Measurements from ENCODE around the gene PIN1.
"Not testable (repeated sequence)": the region's sequence is repeated elsewhere in the genome, so short reads cannot be mapped to it uniquely, and the experiment has no call there.

PIN1 gene

DNA sequence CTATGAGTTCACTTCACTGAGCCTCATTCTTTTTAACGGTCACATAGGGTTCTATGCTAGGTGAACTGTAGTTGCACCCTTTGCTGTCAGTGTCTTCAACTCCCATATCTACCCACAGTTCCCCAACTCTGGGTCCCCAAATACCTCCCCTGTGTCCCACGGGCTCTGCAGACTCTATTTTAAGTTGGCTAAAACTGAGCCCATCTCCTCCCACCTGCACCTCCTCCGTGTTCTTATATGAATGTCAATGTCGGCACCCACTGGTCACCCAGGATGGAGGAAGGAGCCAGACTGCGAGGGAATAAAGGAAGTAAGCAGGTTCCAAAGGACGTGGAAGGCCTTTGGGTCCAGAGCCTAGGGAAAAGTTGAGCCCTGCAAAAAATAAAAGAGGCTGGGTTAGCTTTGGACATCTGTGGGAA lies 802 bp upstream of the PIN1 start:
- in situ Hi-C loops (cut with MboI; ENCODE audit: low sequenced_read_pairs, unreplicated experiment) = no loop called here
- TF ChIP-seq, protein P1, sequence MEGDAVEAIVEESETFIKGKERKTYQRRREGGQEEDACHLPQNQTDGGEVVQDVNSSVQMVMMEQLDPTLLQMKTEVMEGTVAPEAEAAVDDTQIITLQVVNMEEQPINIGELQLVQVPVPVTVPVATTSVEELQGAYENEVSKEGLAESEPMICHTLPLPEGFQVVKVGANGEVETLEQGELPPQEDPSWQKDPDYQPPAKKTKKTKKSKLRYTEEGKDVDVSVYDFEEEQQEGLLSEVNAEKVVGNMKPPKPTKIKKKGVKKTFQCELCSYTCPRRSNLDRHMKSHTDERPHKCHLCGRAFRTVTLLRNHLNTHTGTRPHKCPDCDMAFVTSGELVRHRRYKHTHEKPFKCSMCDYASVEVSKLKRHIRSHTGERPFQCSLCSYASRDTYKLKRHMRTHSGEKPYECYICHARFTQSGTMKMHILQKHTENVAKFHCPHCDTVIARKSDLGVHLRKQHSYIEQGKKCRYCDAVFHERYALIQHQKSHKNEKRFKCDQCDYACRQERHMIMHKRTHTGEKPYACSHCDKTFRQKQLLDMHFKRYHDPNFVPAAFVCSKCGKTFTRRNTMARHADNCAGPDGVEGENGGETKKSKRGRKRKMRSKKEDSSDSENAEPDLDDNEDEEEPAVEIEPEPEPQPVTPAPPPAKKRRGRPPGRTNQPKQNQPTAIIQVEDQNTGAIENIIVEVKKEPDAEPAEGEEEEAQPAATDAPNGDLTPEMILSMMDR (IDR thresholded peaks at IDR 0.05; ENCODE audit: borderline replicate concordance, control extremely low read depth, extremely low read depth, insufficient read depth, missing control alignments) = no peak
- no peak for DNase-seq (ENCODE audit: low spot score)

DNA sequence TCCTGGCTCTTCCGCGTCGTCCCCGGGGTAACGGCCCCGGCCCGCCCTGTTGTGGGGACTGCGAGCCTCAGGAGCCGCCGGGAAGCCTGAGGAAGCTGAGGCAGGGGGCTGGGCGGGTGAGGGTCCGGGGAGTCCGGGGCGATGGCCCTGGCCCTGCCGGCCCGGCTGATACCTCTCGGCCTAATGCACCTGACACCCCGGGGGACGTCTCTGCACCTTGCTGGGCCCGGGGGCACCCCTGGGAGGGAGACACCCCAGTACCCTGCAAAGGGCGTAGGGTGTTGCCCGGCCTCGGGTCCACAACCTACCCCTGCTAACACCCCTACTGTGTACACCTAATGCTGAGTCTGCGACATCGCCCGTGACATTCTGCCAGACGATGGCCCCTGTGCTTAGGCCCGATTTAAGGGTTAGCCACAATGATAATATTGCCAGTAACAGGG lies 410 bp downstream of the PIN1 start:
- TF ChIP-seq, protein P1 (IDR thresholded peaks at IDR 0.05; ENCODE audit: borderline replicate concordance, control extremely low read depth, extremely low read depth, insufficient read depth, missing control alignments) = no peak
- no peak for DNase-seq (ENCODE audit: low spot score)
- in situ Hi-C loops (cut with MboI; ENCODE audit: low sequenced_read_pairs, unreplicated experiment) = no loop called here

DNA sequence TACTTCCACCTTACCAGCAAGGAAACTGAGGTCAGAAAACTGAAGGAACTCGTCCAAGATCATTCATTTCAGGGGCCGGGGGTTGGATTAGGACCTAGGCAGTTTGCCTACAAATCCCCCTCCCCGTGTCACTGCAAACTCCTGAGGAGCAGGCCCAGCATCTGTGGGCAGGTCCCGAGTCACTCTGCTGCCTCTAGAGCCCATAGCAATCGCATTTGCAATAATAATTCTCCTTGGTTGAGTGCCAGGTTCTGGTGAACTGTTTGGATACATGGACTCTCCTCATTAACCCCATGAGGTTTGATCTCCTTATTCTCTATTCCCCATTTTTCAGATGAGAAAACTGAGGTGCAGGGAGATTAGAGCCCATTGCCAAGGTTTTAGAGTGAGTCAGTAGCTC lies 903 bp downstream of the PIN1 start:
- TF ChIP-seq, protein P1 (IDR thresholded peaks at IDR 0.05; ENCODE audit: borderline replicate concordance, control extremely low read depth, extremely low read depth, insufficient read depth, missing control alignments) = no peak
- DNase-seq (ENCODE audit: low spot score) = no peak

DNA sequence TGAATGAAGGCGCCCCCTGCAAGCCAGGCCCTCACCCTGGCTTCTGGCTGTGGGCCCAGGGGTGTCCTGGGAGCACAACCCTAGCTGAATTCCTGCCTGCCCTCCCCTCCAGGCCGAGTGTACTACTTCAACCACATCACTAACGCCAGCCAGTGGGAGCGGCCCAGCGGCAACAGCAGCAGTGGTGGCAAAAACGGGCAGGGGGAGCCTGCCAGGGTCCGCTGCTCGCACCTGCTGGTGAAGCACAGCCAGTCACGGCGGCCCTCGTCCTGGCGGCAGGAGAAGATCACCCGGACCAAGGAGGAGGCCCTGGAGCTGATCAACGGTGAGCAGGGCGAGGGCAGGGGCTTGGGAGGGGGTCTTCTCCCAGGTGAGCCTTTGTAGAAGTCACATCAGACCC lies 3.2 kb downstream of the PIN1 start:
- in situ Hi-C loops (cut with MboI; ENCODE audit: low sequenced_read_pairs, unreplicated experiment) = no loop called here
- DNase-seq (ENCODE audit: low spot score) = no peak
- TF ChIP-seq, protein P1 (IDR thresholded peaks at IDR 0.05; ENCODE audit: borderline replicate concordance, control extremely low read depth, extremely low read depth, insufficient read depth, missing control alignments) = no peak

More for the DNA sequence above, 903 bp downstream of the PIN1 start:
- in situ Hi-C loops (cut with MboI; ENCODE audit: low sequenced_read_pairs, unreplicated experiment) = no loop called here

DNA sequence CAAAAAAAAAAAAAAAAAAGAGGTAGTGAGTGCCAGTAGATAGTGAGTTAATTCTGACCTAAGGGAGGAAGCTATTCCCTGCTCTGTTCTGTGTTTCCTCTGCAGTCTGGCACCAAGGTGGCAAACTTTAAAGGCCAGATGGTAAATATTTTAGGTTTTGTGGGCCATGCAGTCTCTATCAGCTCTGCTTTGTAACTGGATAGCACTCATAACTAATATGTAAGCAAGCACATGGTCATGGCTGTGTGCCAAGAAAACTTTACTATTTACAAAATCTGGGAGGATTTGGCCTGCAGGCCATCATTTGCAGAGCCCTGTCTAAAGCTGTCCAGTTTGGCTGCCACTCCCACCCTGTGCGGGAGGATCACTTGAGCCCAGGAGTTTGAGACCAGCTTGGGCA lies 4.3 kb downstream of the PIN1 start:
- TF ChIP-seq, protein P1 (IDR thresholded peaks at IDR 0.05; ENCODE audit: borderline replicate concordance, control extremely low read depth, extremely low read depth, insufficient read depth, missing control alignments) = no peak
- no peak for DNase-seq (ENCODE audit: low spot score)
- in situ Hi-C loops (cut with MboI; ENCODE audit: low sequenced_read_pairs, unreplicated experiment) = no loop called here

DNA sequence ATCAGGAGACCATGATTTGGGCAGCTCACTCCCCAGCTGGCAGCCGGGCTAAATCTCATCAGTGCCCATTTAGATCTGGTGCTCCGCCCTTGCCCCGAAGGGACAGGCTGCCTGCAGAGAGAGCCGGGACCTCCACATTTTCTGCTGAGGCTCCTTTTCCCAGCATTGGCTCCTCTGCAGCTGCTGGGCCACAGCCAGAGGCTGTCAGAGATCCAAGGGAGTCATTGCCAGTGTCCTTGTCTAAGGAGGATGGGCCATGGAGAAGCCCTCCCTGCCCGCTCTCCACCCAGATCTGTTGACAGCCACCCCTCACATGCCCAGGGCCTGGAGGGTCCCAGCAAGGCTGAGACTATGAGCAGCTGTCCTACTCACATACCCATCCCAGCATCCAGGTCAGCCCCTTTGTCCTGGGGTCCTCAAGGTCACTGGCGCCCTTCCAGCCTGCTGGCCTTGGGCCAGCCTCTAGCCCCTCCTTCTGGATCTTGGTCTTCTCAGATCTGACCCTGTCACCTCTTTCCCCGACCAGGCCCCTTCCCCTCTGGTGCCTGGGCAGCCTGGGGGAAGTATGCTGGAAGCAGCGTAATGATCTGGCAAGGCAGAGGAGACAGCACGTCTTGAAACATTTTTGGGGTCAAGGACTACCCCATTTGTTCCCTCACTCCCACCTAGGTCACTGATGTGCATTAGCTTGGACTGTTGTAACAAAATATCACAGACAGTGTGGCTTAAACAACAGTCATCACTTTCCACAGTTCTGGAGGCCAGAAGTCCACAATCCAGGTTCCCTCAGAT lies 7.9 kb downstream of the PIN1 start:
- no peak for DNase-seq (ENCODE audit: low spot score)
- in situ Hi-C loops (cut with MboI; ENCODE audit: low sequenced_read_pairs, unreplicated experiment) = no loop called here
- TF ChIP-seq, protein P1 (IDR thresholded peaks at IDR 0.05; ENCODE audit: borderline replicate concordance, control extremely low read depth, extremely low read depth, insufficient read depth, missing control alignments) = no peak

DNA sequence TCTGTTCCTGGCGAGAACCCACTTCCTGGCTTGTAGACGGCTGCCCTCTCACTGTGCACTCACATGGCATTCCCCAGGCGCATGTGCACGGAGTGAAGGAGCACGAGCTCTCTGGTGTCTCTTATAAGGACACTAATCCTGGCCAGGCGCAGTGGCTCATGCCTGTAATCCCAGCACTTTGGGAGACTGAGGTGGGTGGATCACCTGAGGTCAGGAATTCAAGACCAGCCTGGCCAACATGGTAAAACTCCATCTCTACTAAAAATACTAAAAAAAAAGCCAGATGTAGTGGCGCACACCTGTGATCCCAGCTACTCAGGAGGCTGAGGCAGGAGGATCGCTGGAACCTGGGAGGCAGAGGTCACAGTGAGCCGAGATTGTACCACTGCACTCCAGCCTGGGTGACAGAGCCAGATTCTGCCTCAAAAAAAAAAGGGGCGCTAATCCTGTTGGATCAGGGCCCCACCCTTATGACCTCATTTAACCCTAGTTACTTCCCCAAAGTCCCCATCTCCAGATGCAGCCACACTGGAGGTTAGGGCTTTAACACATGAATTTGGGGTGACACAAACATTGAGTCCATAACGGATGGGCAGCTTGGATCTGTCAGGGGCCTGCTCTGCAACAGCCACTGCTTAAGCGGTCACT lies 8.6 kb downstream of the PIN1 start:
- DNase-seq (ENCODE audit: low spot score); in situ Hi-C loops (cut with MboI; ENCODE audit: low sequenced_read_pairs, unreplicated experiment): not testable (repeated sequence)

All from GM13976 (cell line).